ENCODE results near the gene SGMS1.
A peak's percentile ranks its signal among the peaks of the same experiment; 100 is the strongest.
"Not testable (repeated sequence)": the region's sequence is repeated elsewhere in the genome, so short reads cannot be mapped to it uniquely, and the experiment has no call there.

Gene SGMS1

GRCh38 chr10:50392966-50393718, 230.6 kb downstream of the SGMS1 start:
- no peak for DNase-seq

GRCh38 chr10:50392426-50392825, 231.3 kb downstream of the SGMS1 start:
- no peak for DNase-seq

GRCh38 chr10:50390302-50390701, 233.5 kb downstream of the SGMS1 start:
- no peak for DNase-seq

- DNase-seq: no peak
Measured at GRCh38 chr10:50388181-50388580, 235.6 kb downstream of the SGMS1 start.

GRCh38 chr10:50387732-50388073, 236.1 kb downstream of the SGMS1 start:
- DNase-seq: peak in 1 of 2 donors; percentile 27

- no peak for DNase-seq
Measured at GRCh38 chr10:50387007-50387731, 236.6 kb downstream of the SGMS1 start.

GRCh38 chr10:50385624-50386023, 238.1 kb downstream of the SGMS1 start:
- DNase-seq: no peak

GRCh38 chr10:50384898-50385297, 238.9 kb downstream of the SGMS1 start:
- no peak for DNase-seq

GRCh38 chr10:50384238-50384637, 239.5 kb downstream of the SGMS1 start:
- no peak for DNase-seq

- no peak for DNase-seq
Measured at GRCh38 chr10:50382576-50383023, 241.2 kb downstream of the SGMS1 start.

- DNase-seq: no peak
Measured at GRCh38 chr10:50381642-50382041, 242.1 kb downstream of the SGMS1 start.

- DNase-seq: no peak
Measured at GRCh38 chr10:50379616-50380015, 244.1 kb downstream of the SGMS1 start.

GRCh38 chr10:50375745-50376144, 248.0 kb downstream of the SGMS1 start:
- no peak for DNase-seq

GRCh38 chr10:50375051-50375452, 248.7 kb downstream of the SGMS1 start:
- DNase-seq: no peak

- no peak for DNase-seq
Measured at GRCh38 chr10:50373821-50374501, 249.8 kb downstream of the SGMS1 start.

- no peak for DNase-seq
Measured at GRCh38 chr10:50369931-50370330, 253.8 kb downstream of the SGMS1 start.

GRCh38 chr10:50367732-50368131, 256.0 kb downstream of the SGMS1 start:
- DNase-seq: no peak

GRCh38 chr10:50366421-50366820, 257.3 kb downstream of the SGMS1 start:
- not testable (repeated sequence) for DNase-seq

- not testable (repeated sequence) for DNase-seq
Measured at GRCh38 chr10:50364730-50365129, 259.0 kb downstream of the SGMS1 start.

- peak in 1 of 2 donors; percentile 51 for DNase-seq
Measured at GRCh38 chr10:50362547-50363125, 261.1 kb downstream of the SGMS1 start.

- no peak for DNase-seq
Measured at GRCh38 chr10:50361946-50362345, 261.8 kb downstream of the SGMS1 start.

GRCh38 chr10:50360077-50360850, 263.5 kb downstream of the SGMS1 start:
- DNase-seq: no peak
